Ovary (tissue), 3 donors: ENCODE data around the gene SEPTIN11.

Experiments used
- POLR2A ChIP-seq: fragments of 450-650 bp; IDR thresholded peaks from one replicate; pipeline ENCODE4 v1.6.1; 2017; ENCODE audit warnings: antibody characterized with exemption, mild to moderate bottlenecking, moderate library complexity
- TF ChIP-seq, protein P1 (sequence below), 3 donors: fragments of 450-650 bp in 2 of 3; fragments of 200-600 bp in 1 of 3; IDR thresholded peaks; one replicate each; pipeline versions ENCODE4 v1.5.1 to v1.8.0; 2016 to 2022; ENCODE audit warnings: antibody characterized with exemption in 3 of 3, mild to moderate bottlenecking in 1 of 3
- donor health status: DM: no; HTN: no; CAD: no.

DNA sequence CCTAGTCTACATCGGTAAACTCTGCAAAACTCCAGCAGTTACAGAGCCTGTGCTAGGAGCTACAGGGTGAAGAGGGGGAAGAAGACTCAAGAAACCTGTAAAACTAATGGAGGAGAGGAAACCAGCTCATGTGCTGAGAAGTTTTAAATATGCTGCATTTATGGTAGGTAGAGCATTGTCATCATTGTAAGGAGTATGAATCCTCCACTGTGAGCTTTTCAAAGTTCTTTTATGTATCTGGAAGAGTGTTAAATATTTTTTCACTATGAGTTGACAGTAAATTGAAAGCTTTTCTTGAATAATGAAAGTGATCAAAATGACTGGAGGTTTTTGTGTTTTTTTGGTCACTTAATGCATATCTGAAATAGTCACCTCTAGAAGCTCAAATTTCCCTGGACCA is 46.2 kb downstream of the SEPTIN11 start:
- no peak for TF ChIP-seq POLR2A
- TF ChIP-seq, protein P1, sequence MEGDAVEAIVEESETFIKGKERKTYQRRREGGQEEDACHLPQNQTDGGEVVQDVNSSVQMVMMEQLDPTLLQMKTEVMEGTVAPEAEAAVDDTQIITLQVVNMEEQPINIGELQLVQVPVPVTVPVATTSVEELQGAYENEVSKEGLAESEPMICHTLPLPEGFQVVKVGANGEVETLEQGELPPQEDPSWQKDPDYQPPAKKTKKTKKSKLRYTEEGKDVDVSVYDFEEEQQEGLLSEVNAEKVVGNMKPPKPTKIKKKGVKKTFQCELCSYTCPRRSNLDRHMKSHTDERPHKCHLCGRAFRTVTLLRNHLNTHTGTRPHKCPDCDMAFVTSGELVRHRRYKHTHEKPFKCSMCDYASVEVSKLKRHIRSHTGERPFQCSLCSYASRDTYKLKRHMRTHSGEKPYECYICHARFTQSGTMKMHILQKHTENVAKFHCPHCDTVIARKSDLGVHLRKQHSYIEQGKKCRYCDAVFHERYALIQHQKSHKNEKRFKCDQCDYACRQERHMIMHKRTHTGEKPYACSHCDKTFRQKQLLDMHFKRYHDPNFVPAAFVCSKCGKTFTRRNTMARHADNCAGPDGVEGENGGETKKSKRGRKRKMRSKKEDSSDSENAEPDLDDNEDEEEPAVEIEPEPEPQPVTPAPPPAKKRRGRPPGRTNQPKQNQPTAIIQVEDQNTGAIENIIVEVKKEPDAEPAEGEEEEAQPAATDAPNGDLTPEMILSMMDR (IDR thresholded peaks at IDR 0.05), result no peak
